Activated T-cell treated with anti-CD3 and anti-CD28 coated beads for 1 hour (primary cell): ENCODE results near the gene TRIM28.
"Not testable (repeated sequence)": the region's sequence is repeated elsewhere in the genome, so short reads cannot be mapped to it uniquely, and the experiment has no call there.

ENCODE experiments used
- DNase-seq: peaks from one replicate; pipeline ENCODE4 v3.0.0-alpha.2; 2020; ENCODE audit warnings: low read depth

TRIM28 gene

GRCh38 chr19:58543826-58544590 is at the start of gene TRIM28:
Gene TRIM28 (plus strand): TSS chr19:58544064. CDS start chr19:58544758, 694 bp downstream.
- DNase-seq = peak; percentile 100

- no peak for DNase-seq
Observed at GRCh38 chr19:58497634-58498170, 46.2 kb upstream of the TRIM28 start.

GRCh38 chr19:58498316-58499020 is 45.4 kb upstream of the TRIM28 start:
- no peak for DNase-seq

GRCh38 chr19:58499021-58499927 is 44.6 kb upstream of the TRIM28 start:
- peak; percentile 94 for DNase-seq

GRCh38 chr19:58500242-58500641 is 43.6 kb upstream of the TRIM28 start:
- no peak for DNase-seq

GRCh38 chr19:58507602-58508223 is 36.2 kb upstream of the TRIM28 start:
- DNase-seq = not testable (repeated sequence)

GRCh38 chr19:58509731-58510083 is 34.2 kb upstream of the TRIM28 start:
- DNase-seq = no peak

- DNase-seq = no peak
Observed at GRCh38 chr19:58510084-58510862, 33.6 kb upstream of the TRIM28 start.

- DNase-seq = no peak
Observed at GRCh38 chr19:58511353-58512208, 32.3 kb upstream of the TRIM28 start, which contains the start of gene SLC27A5. Gene SLC27A5 (minus strand): TSS chr19:58511992. CDS start chr19:58511955, 37 bp downstream.

- no peak for DNase-seq
Observed at GRCh38 chr19:58513213-58513693, 30.6 kb upstream of the TRIM28 start.

- peak; percentile 94 for DNase-seq
Observed at GRCh38 chr19:58513694-58514563, 29.9 kb upstream of the TRIM28 start.

GRCh38 chr19:58514564-58515022 is 29.3 kb upstream of the TRIM28 start:
- no peak for DNase-seq

- no peak for DNase-seq
Observed at GRCh38 chr19:58515259-58515658, 28.6 kb upstream of the TRIM28 start.

- no peak for DNase-seq
Observed at GRCh38 chr19:58516246-58516836, 27.5 kb upstream of the TRIM28 start.

GRCh38 chr19:58516964-58517833 is 26.7 kb upstream of the TRIM28 start:
- DNase-seq = no peak

- no peak for DNase-seq
Observed at GRCh38 chr19:58518256-58519086, 25.4 kb upstream of the TRIM28 start.
